CD14-positive monocyte (primary cell): ENCODE results near the gene GJA5. TPM values are rescaled to one million over a fixed set of nuclear protein-coding genes. Genes with fewer than 3 reads are reported as not detected.

Experiments
- DNase-seq, 3 donors: peaks; one replicate each; pipeline ENCODE4 v3.0.0-alpha.2; 2011 to 2022
- H2AFZ ChIP-seq: 2 replicates; pipeline ENCODE4 v1.6.0; 2012; ENCODE audit warnings: mild to moderate bottlenecking, low read depth, low read length, inconsistent platforms; ENCODE audit not compliant: insufficient read depth, poor library complexity, severe bottlenecking
- H3K27ac ChIP-seq, 2 donors: 1 replicate in 1 of 2; 2 replicates in 1 of 2; pipeline ENCODE4 v1.5.1; 2012 to 2013; ENCODE audit warnings: low read length in 2 of 2, control low read depth in 1 of 2, inconsistent platforms in 1 of 2, low read depth in 1 of 2, mild to moderate bottlenecking in 1 of 2
- H3K27me3 ChIP-seq, 2 donors: one replicate each; pipeline versions ENCODE4 v1.6.0 to v1.6.1; 2011 to 2013; ENCODE audit warnings: low read length in 2 of 2; ENCODE audit not compliant: control insufficient read depth in 2 of 2, insufficient read depth in 2 of 2
- H3K36me3 ChIP-seq, 2 donors: replicated peaks in 1 of 2; 1 replicate in 1 of 2; 2 replicates in 1 of 2; pipeline versions ENCODE4 v1.5.1 to v1.6.1; 2012 to 2013; ENCODE audit warnings: low read length in 2 of 2, control low read depth in 1 of 2, inconsistent platforms in 1 of 2, mild to moderate bottlenecking in 1 of 2; ENCODE audit not compliant: insufficient read depth in 2 of 2, control insufficient read depth in 1 of 2
- H3K4me1 ChIP-seq, 2 donors: 1 replicate in 1 of 2; 2 replicates in 1 of 2; pipeline versions ENCODE4 v1.5.1 to v1.6.1; 2012 to 2013; ENCODE audit warnings: low read length in 2 of 2, control low read depth in 1 of 2, inconsistent platforms in 1 of 2, mild to moderate bottlenecking in 1 of 2, moderate library complexity in 1 of 2; ENCODE audit not compliant: insufficient read depth in 2 of 2, control insufficient read depth in 1 of 2
- H3K4me2 ChIP-seq: replicated peaks from 2 replicates; pipeline ENCODE3; 2012; ENCODE audit warnings: low read length, moderate library complexity, mild to moderate bottlenecking; ENCODE audit not compliant: poor library complexity, severe bottlenecking; ENCODE audit errors: extremely low read depth
- H3K4me3 ChIP-seq, 3 experiments: fragments of 200-600 bp in 1 of 3; sonication (generic) in 1 of 3; replicated peaks in 1 of 3; 1 replicate in 2 of 3; 2 replicates in 1 of 3; pipeline ENCODE4 v1.5.1; 2011 to 2013; ENCODE audit warnings: low read length in 3 of 3, mild to moderate bottlenecking in 3 of 3, control low read depth in 2 of 3, low read depth in 2 of 3, inconsistent platforms in 1 of 3, moderate library complexity in 1 of 3
- H3K79me2 ChIP-seq: 2 replicates; pipeline ENCODE4 v1.6.0; 2012; ENCODE audit warnings: mild to moderate bottlenecking, control low read depth, inconsistent platforms, low read length, moderate library complexity; ENCODE audit not compliant: insufficient read depth
- H3K9ac ChIP-seq: 2 replicates; pipeline ENCODE4 v1.6.0; 2017; ENCODE audit warnings: low read length, mild to moderate bottlenecking; ENCODE audit not compliant: insufficient read depth, poor library complexity, severe bottlenecking
- H3K9me3 ChIP-seq, 2 donors: replicated peaks in 1 of 2; 1 replicate in 1 of 2; 2 replicates in 1 of 2; pipeline versions ENCODE4 v1.5.1 to v1.6.1; 2012 to 2013; ENCODE audit warnings: low read length in 2 of 2, control low read depth in 1 of 2; ENCODE audit not compliant: control insufficient read depth in 1 of 2, insufficient read depth in 1 of 2
- H4K20me1 ChIP-seq: 2 replicates; pipeline ENCODE4 v1.6.0; 2012; ENCODE audit warnings: mild to moderate bottlenecking, low read length, control low read depth, moderate library complexity; ENCODE audit not compliant: insufficient read depth
- H3K27ac Mint-ChIP-seq, 7 donors: one replicate each; pipeline ENCODE4 v1.8.0; 2020; ENCODE audit warnings: mild to moderate bottlenecking in 7 of 7, mixed read lengths in 7 of 7, moderate library complexity in 6 of 7, inconsistent platforms in 2 of 7
- H3K27me3 Mint-ChIP-seq, 3 donors: one replicate each; pipeline ENCODE4 v1.8.0; 2021 to 2022; ENCODE audit warnings: low read depth in 3 of 3, mild to moderate bottlenecking in 3 of 3, mixed read lengths in 3 of 3, moderate library complexity in 3 of 3, inconsistent platforms in 1 of 3
- H3K36me3 Mint-ChIP-seq, 2 donors: one replicate each; pipeline ENCODE4 v1.8.0; 2020; ENCODE audit warnings: mixed read lengths in 2 of 2, inconsistent platforms in 1 of 2, mild to moderate bottlenecking in 1 of 2
- H3K4me1 Mint-ChIP-seq: one replicate; pipeline ENCODE4 v1.8.0; 2020; ENCODE audit warnings: mild to moderate bottlenecking, mixed read lengths
- H3K4me3 Mint-ChIP-seq, 2 donors: one replicate each; pipeline ENCODE4 v1.8.0; 2020; ENCODE audit warnings: mild to moderate bottlenecking in 2 of 2, mixed read lengths in 2 of 2, moderate library complexity in 1 of 2
- H3K9me3 Mint-ChIP-seq, 7 donors: one replicate each; pipeline ENCODE4 v1.8.0; 2020 to 2022; ENCODE audit warnings: mixed read lengths in 7 of 7, mild to moderate bottlenecking in 6 of 7, moderate library complexity in 6 of 7, inconsistent platforms in 2 of 7
- WGBS: methylation state at CpG from one replicate; pipeline ENCODE4 v1.1.5; 2013; ENCODE audit warnings: missing lambda C conversion rate; ENCODE audit not compliant: insufficient coverage; 5-methylcytosine and 5-hydroxymethylcytosine counted together
- intact Hi-C, 2 donors: fragments of 100-400 bp; cut with micrococcal nuclease; formaldehyde crosslinking; loops; one replicate each; pipeline versions ENCODE4 v1.15.0 to v1.15.1; 2023
- polyA minus RNA-seq: library from RNA; depleted of rRNA, polyadenylated mRNA; stranded (reverse); fragments of >200 nt; gene quantifications from 2 replicates; pipeline ENCODE4 v1.2.3, GENCODE V29; 2012
- polyA plus RNA-seq, 3 donors: library from polyadenylated mRNA; depleted of rRNA in 1 of 3; unstranded in 2 of 3; stranded (reverse) in 1 of 3; fragments of 300-500 nt in 2 of 3; fragments of >200 nt in 1 of 3; fragmentation: Illumina TruSeq in 2 of 3; gene quantifications; 1 replicate in 2 of 3; 2 replicates in 1 of 3; pipeline ENCODE4 v1.2.3, GENCODE V29; 2012 to 2021
- total RNA-seq, 12 experiments: library from RNA in 1 of 12; stranded (reverse) in 1 of 12; fragments of 120-200 nt in 1 of 12; gene quantifications; one replicate each; pipeline ENCODE4 v1.2.4 and lab custom pipeline; 2013 to 2026; ENCODE audit warnings: mixed read lengths in 6 of 12, inconsistent platforms in 1 of 12
- TF ChIP-seq, protein P1 (sequence below): fragments of 200-600 bp; IDR thresholded peaks from one replicate; pipeline ENCODE4 v1.8.0; 2022; ENCODE audit warnings: antibody characterized with exemption, mild to moderate bottlenecking

GJA5 gene
- total RNA-seq (2013), result not detected
- not detected for polyA plus RNA-seq
- polyA minus RNA-seq, result not detected in 2 replicates
- 0 to 1.7 (median 0.04) reads per million in 11 experiments for total RNA-seq (lab: John Stamatoyannopoulos, UW)

DNA sequence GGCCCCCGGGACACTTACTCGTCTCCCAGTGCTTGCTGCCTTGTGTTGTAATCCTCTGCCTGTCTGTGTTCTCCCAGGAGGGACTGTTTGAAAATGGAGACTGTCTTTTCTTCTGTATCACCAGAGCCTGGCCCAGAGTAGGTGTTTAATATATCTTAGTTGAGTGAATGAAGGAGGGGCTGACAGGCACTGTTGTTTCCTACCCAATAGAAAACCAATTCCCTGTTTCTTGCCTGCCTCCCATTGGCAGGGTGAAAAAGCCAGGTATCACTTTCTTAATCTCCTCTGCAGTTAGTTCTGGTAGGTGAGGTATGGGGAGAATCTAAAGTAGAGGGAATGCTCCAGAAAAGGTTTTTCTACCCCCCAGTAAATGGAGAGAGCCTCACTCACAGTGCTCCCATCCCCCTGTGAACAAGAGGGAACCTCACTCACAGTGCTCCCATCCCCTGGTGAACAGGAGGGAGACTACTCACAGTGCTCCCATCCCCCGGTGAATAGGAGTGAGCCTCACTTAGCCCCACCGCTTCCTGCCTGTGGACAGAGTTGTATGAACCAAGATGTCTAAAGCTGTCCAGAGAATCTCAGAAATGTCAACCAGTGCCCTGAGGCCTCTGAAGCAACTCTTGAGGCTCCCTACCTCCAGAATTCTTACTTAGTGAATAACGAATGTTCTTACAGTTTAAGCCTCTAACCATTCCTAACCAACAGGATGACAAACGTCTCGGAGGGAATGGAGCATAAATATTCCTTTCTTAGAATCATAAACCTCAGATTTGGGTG, at the start of gene GJA5:
Gene GJA5 (minus strand): TSS at position 122 of the 780 bp plus-strand sequence. CDS start 1,364 bp downstream, outside the sequence.
- Mint-ChIP-seq H3K9me3 (peaks cover 0 to 2% (median 0%) of the 10 kb centered on the region in 7 donors), H3K4me1 (no peaks in the 10 kb centered on the region), H3K27me3 (peaks cover 2 to 8% (median 2%) of the 10 kb centered on the region in 3 donors), H3K36me3 (no peaks in the 10 kb centered on the region), H3K27ac (no peak within 1 kb of the TSS), H3K4me3 (peak within 1 kb of the TSS in 1 of 2 donors; percentile 8)
- no peak within 1 kb of the TSS for H3K4me2 ChIP-seq
- H3K27me3 ChIP-seq, result no peaks in the 10 kb centered on the region
- no peaks in the 10 kb centered on the region for H3K9me3 ChIP-seq
- H3K4me3 ChIP-seq, result no peak within 1 kb of the TSS
- H3K79me2 ChIP-seq, result no peaks in the 10 kb centered on the region
- H2AFZ ChIP-seq, result no peak within 1 kb of the TSS
- H3K27ac ChIP-seq, result no peak within 1 kb of the TSS
- WGBS, result no CpG with 5 or more reads among the region's 7 CpGs
- no peaks in the 10 kb centered on the region for H3K36me3 ChIP-seq
- no peaks in the 10 kb centered on the region for H3K4me1 ChIP-seq
- H4K20me1 ChIP-seq, result no peaks in the 10 kb centered on the region
- intact Hi-C loops, result no loop called here
- no peak for DNase-seq
- TF ChIP-seq, protein P1, sequence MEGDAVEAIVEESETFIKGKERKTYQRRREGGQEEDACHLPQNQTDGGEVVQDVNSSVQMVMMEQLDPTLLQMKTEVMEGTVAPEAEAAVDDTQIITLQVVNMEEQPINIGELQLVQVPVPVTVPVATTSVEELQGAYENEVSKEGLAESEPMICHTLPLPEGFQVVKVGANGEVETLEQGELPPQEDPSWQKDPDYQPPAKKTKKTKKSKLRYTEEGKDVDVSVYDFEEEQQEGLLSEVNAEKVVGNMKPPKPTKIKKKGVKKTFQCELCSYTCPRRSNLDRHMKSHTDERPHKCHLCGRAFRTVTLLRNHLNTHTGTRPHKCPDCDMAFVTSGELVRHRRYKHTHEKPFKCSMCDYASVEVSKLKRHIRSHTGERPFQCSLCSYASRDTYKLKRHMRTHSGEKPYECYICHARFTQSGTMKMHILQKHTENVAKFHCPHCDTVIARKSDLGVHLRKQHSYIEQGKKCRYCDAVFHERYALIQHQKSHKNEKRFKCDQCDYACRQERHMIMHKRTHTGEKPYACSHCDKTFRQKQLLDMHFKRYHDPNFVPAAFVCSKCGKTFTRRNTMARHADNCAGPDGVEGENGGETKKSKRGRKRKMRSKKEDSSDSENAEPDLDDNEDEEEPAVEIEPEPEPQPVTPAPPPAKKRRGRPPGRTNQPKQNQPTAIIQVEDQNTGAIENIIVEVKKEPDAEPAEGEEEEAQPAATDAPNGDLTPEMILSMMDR, result no peak
- no peak within 1 kb of the TSS for H3K9ac ChIP-seq

DNA sequence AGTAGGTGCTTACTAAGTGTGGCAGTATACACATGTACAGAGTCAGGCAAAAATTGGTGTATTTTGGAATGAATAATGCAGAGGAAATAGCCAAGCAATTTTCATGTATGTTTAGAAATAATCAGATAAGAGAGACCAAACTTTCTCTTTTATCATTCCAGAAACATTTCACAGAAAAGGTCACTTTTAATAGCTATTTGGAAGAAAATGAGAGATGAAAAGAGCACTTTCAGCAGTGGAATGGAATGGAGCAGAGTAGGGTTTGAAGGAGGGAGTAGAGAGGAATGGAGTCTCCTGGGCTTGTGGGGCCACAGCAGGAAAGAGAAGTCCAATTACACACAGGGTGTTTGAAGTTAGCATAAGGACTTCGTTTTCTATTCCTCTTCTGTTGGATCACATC, 48.8 kb upstream of the GJA5 start:
- H3K4me3 Mint-ChIP-seq, result no peak overlapping the region
- no peaks in the 10 kb centered on the region for H3K27me3 ChIP-seq
- peaks cover 1 to 2% (median 2%) of the 10 kb centered on the region in 3 donors for H3K27me3 Mint-ChIP-seq
- no peaks in the 10 kb centered on the region for H3K9me3 ChIP-seq
- TF ChIP-seq, protein P1, result no peak
- no peaks in the 10 kb centered on the region for H4K20me1 ChIP-seq
- H3K4me1 Mint-ChIP-seq, result no peaks in the 10 kb centered on the region
- H3K36me3 Mint-ChIP-seq, result no peaks in the 10 kb centered on the region
- H3K27ac ChIP-seq, result no peak overlapping the region
- H3K79me2 ChIP-seq, result no peaks in the 10 kb centered on the region
- peaks cover 0 to 4% (median 2%) of the 10 kb centered on the region in 7 donors for H3K9me3 Mint-ChIP-seq
- no peak for DNase-seq
- no peaks in the 10 kb centered on the region for H3K4me1 ChIP-seq
- no CpG with 5 or more reads among the region's 1 CpG for WGBS
- H3K4me2 ChIP-seq, result no peak overlapping the region
- no peak overlapping the region for H3K27ac Mint-ChIP-seq
- H3K4me3 ChIP-seq, result no peak overlapping the region
- H2AFZ ChIP-seq, result no peak overlapping the region
- no peaks in the 10 kb centered on the region for H3K36me3 ChIP-seq
- intact Hi-C loops, result no loop called here
- no peak overlapping the region for H3K9ac ChIP-seq
